Adrenal gland (tissue), 12 donors: ENCODE measurements around the gene CSN1S1. TPM values are rescaled to one million over a fixed set of nuclear protein-coding genes. Genes with fewer than 3 reads are reported as not detected.

Source experiments
- DNase-seq, 7 donors: peaks; one replicate each; pipeline ENCODE4 v3.0.0-alpha.2; 2019 to 2020
- H3K27ac ChIP-seq, 5 donors: fragments of 200-600 bp; sonication (generic) in 4 of 5; 1 replicate in 3 of 5; 2 replicates in 2 of 5; pipeline versions ENCODE4 v1.5.1 to v1.8.0; 2016 to 2020; ENCODE audit warnings: mild to moderate bottlenecking in 1 of 5
- H3K27me3 ChIP-seq: fragments of 200-600 bp; 2 replicates; pipeline ENCODE4 v1.8.0; 2021
- H3K36me3 ChIP-seq, 2 donors: fragments of 200-600 bp; replicated peaks in 1 of 2; 1 replicate in 1 of 2; 2 replicates in 1 of 2; pipeline versions ENCODE4 v1.5.1 to v1.8.0; 2018 to 2022
- H3K4me1 ChIP-seq, 2 donors: fragments of 200-600 bp; replicated peaks in 1 of 2; 1 replicate in 1 of 2; 2 replicates in 1 of 2; pipeline versions ENCODE4 v1.5.1 to v1.8.0; 2018 to 2021
- H3K4me3 ChIP-seq, 4 donors: fragments of 200-600 bp; sonication (generic) in 3 of 4; one replicate each; pipeline ENCODE4 v1.5.1; 2016 to 2018
- H3K9me3 ChIP-seq, 3 donors: fragments of 200-600 bp; sonication (generic) in 1 of 3; replicated peaks in 1 of 3; 1 replicate in 2 of 3; 2 replicates in 1 of 3; pipeline versions ENCODE4 v1.5.1 to v1.8.0; 2016 to 2021
- POLR2A ChIP-seq, 2 donors: fragments of 450-650 bp; IDR thresholded peaks; one replicate each; pipeline ENCODE4 v1.6.1; 2017; ENCODE audit warnings: antibody characterized with exemption in 2 of 2, mild to moderate bottlenecking in 2 of 2, moderate library complexity in 1 of 2
- WGBS, 4 donors: extraction: QIAGEN DNeasy Blood & Tissue Kit in 2 of 4; methylation state at CpG; one replicate each; pipeline versions ENCODE4 v1.1.5 to v1.1.7; 2013 to 2017; 5-methylcytosine and 5-hydroxymethylcytosine counted together
- intact Hi-C, 2 donors: fragments of 100-400 bp; cut with DNase I; formaldehyde crosslinking; loops; one replicate each; pipeline versions ENCODE4 v1.14.1 to v1.15.0; 2022 to 2023
- polyA plus RNA-seq, 3 donors: library from polyadenylated mRNA; stranded (reverse); fragments of 200-250 nt in 2 of 3; fragments of 350-450 nt in 1 of 3; fragmentation: Illumina TruSeq in 1 of 3; extraction: RNeasy Lipid Tissue Mini Kit (QIAGEN cat#74804) in 1 of 3; gene quantifications; one replicate each; pipeline ENCODE4 v1.2.3, GENCODE V29; 2013 to 2014
- total RNA-seq, 9 donors: library from RNA; depleted of rRNA in 4 of 9; stranded (reverse); fragments of >200 nt in 4 of 9; fragments of 120-200 nt in 1 of 9; fragmentation: NEBNext Ultra II Directional in 1 of 9; extraction: Animal tissue kit (Norgen Biotek cat#: 25700) in 1 of 9; gene quantifications; one replicate each; pipeline versions ENCODE4 v1.1.0 to v1.2.4, GENCODE V29; 2013 to 2023
- TF ChIP-seq, protein P1 (sequence below), 6 experiments: fragments of 450-650 bp in 4 of 6; fragments of 200-600 bp in 2 of 6; sonication (generic) in 1 of 6; IDR thresholded peaks; 1 replicate in 5 of 6; 2 replicates in 1 of 6; pipeline versions ENCODE4 v1.5.1 to v1.8.0; 2016 to 2021; ENCODE audit warnings: antibody characterized with exemption in 6 of 6, mild to moderate bottlenecking in 2 of 6, moderate library complexity in 1 of 6
- donor health status: healthy with polysubstance abuse.
- donor health status: Bipolar disorder and iron deficiency.
- donor health status: DM: yes; HTN: yes; CAD: no.
- donor health status: DM: no; HTN: no; CAD: no.
- donor health status: DM: no; HTN: no; CAD: no.
- donor health status: DM: yes; HTN: yes; CAD: no.

Gene CSN1S1
- total and polyA plus RNA-seq, 12 donors = 0.17 TPM; not detected in 11

DNA sequence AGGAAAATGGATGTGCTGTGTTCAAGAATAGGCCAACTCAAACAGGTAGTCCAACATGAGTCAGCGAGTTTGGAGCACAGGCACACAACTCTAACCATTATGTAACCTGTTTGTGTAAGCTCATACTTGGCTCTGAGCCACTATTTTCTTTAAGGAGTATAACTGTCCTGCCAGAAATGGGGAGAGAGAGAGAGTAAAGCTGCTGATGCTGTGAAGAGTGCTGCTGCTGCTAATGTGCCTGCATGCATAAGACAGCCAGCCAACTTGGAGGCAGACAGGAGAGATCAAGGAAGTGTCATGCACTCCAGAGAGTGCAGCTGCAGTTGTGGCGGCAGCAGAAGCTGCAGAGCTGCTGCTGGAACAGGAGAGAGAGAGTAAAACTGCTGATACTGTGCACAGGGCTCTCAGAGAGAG, 53.2 kb downstream of the CSN1S1 start:
- Histone ChIP-seq H3K27ac (no peak overlapping the region), H3K27me3 (no peaks in the 10 kb centered on the region), H3K4me1 (no peaks in the 10 kb centered on the region), H3K36me3 (no peaks in the 10 kb centered on the region), H3K9me3 (no peaks in the 10 kb centered on the region), H3K4me3 (no peak overlapping the region)
- intact Hi-C loops = no loop called here
- TF ChIP-seq POLR2A (IDR thresholded peaks at IDR 0.05) = no peak
- TF ChIP-seq, protein P1, sequence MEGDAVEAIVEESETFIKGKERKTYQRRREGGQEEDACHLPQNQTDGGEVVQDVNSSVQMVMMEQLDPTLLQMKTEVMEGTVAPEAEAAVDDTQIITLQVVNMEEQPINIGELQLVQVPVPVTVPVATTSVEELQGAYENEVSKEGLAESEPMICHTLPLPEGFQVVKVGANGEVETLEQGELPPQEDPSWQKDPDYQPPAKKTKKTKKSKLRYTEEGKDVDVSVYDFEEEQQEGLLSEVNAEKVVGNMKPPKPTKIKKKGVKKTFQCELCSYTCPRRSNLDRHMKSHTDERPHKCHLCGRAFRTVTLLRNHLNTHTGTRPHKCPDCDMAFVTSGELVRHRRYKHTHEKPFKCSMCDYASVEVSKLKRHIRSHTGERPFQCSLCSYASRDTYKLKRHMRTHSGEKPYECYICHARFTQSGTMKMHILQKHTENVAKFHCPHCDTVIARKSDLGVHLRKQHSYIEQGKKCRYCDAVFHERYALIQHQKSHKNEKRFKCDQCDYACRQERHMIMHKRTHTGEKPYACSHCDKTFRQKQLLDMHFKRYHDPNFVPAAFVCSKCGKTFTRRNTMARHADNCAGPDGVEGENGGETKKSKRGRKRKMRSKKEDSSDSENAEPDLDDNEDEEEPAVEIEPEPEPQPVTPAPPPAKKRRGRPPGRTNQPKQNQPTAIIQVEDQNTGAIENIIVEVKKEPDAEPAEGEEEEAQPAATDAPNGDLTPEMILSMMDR (IDR thresholded peaks at IDR 0.05) = no peak
- DNase-seq = no peak
- 23 to 63% (median 46%) methylated on average over 2 of the region's 2 CpGs for WGBS, 4 donors

DNA sequence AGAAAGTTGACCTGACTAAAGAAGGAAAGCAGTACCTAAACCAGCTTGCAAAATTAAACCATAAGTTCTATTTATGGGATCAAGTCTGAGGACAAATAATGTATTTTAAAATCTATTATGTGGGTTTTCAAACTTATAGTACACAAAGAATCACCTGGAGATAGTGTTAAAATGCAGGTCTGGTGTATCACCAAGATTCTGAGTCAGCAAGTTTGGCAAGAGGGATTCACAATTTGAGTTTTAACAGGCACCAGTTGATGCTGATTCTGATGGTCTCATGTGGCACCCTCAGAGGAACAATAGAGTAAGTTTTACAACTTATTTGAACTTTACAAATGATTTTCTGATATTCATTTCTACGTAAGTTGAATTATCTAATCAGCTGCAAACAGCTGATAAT, 55.8 kb downstream of the CSN1S1 start:
- H3K27me3 ChIP-seq = no peaks in the 10 kb centered on the region
- 74 to 83% (median 79%) methylated on average over 1 of the region's 1 CpG for WGBS, 4 donors
- H3K27ac ChIP-seq = no peak overlapping the region
- no peaks in the 10 kb centered on the region for H3K9me3 ChIP-seq
- no peaks in the 10 kb centered on the region for H3K4me1 ChIP-seq
- no peak for DNase-seq
- TF ChIP-seq, protein P1 (IDR thresholded peaks at IDR 0.05) = no peak
- TF ChIP-seq POLR2A (IDR thresholded peaks at IDR 0.05) = no peak
- no peaks in the 10 kb centered on the region for H3K36me3 ChIP-seq
- intact Hi-C loops = no loop called here
- H3K4me3 ChIP-seq = no peak overlapping the region

DNA sequence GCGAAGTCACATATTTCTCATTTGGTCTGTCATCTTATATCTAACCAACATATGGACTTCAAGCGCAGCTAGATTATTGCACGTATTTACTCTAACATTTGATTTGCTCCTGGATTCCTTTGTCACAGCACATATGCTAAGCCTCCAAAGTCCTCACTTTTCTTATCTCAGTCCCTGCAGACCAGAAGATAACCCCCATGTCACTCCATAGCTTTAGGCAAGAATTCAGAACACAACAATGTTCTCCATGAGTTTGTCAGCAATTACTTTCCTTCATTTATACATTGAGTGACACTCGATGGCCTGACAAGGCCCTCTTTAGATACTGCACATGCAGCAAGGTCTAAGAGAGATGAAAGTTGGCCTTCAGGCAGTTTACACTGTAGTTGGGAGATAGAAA, 60.1 kb downstream of the CSN1S1 start:
- TF ChIP-seq, protein P1 (IDR thresholded peaks at IDR 0.05) = no peak
- no peak for TF ChIP-seq POLR2A (IDR thresholded peaks at IDR 0.05)
- 77 to 83% (median 79%) methylated on average over 4 of the region's 4 CpGs for WGBS, 4 donors
- no peaks in the 10 kb centered on the region for H3K4me1 ChIP-seq
- no peak overlapping the region for H3K4me3 ChIP-seq
- H3K9me3 ChIP-seq = no peaks in the 10 kb centered on the region
- no peaks in the 10 kb centered on the region for H3K27me3 ChIP-seq
- no peak overlapping the region for H3K27ac ChIP-seq
- intact Hi-C loops = no loop called here
- H3K36me3 ChIP-seq = no peaks in the 10 kb centered on the region
- DNase-seq = no peak

DNA sequence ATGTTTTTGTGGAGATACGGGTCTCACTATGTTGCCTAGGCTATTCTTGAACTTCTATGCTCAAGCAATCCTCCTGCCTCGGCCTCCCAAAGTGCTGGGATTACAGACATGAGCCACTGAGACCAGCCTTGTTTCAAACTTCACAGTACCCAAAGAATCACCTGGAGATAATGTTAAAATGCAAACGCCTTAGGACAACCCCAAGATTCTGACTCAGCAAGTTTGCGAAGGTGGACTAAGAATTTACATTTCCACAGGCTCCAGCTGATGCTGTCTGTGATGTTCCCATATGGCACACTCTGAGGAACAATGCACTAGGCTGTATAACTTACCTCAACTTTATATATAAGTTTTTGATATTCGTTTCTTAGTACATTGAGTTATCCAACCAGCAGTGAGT, 63.9 kb downstream of the CSN1S1 start:
- Histone ChIP-seq H3K27ac (no peak overlapping the region), H3K9me3 (no peaks in the 10 kb centered on the region), H3K36me3 (no peaks in the 10 kb centered on the region), H3K4me1 (no peaks in the 10 kb centered on the region), H3K27me3 (no peaks in the 10 kb centered on the region), H3K4me3 (no peak overlapping the region)
- 73 to 79% (median 74%) methylated on average over 5 of the region's 5 CpGs for WGBS, 4 donors
- no peak for DNase-seq
- intact Hi-C loops = no loop called here
- no peak for TF ChIP-seq POLR2A (IDR thresholded peaks at IDR 0.05)
- TF ChIP-seq, protein P1 (IDR thresholded peaks at IDR 0.05) = no peak
